Measurements from ENCODE around the gene ZDHHC1.
A peak's percentile ranks its signal among the peaks of the same experiment; 100 is the strongest.
"Not testable (repeated sequence)": the region's sequence is repeated elsewhere in the genome, so short reads cannot be mapped to it uniquely, and the experiment has no call there.

Gene ZDHHC1

DNA sequence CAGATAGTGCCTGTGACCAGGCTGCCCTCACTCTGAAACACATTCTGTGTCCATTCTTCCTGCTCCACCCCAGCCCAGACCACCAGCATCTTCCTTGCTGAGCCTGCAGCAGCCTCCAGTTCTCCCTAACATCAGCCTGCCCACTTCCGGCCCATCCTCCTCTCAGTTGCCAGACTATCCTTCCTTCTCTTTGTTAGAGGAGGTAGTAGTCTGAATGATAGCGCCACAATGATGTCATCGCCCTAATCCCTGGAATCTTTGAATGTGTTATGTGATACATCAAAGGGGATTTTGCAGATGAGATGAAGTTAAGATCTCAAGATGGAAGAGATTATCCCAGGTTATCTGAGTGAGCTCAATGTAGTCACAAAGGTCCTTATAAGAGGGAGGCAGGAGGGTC is 3.2 kb upstream of the ZDHHC1 start:
- H3K79me2 ChIP-seq (ENCODE audit: insufficient read depth, low read depth), result no peaks in the 10 kb centered on the region
- peaks cover 17% of the 10 kb centered on the region; the same call in 1 of the 2 replicates for H3K27me3 ChIP-seq (ENCODE audit: insufficient read depth, low read depth)
- no peak overlapping the region for H3K27ac ChIP-seq
- no peak overlapping the region for H2AFZ ChIP-seq (ENCODE audit: low read depth)
- H3K4me3 ChIP-seq (IDR thresholded peaks at IDR 0.05; ENCODE audit: insufficient read depth, low read depth, low read length), result no peak overlapping the region
- TF ChIP-seq, protein P1, sequence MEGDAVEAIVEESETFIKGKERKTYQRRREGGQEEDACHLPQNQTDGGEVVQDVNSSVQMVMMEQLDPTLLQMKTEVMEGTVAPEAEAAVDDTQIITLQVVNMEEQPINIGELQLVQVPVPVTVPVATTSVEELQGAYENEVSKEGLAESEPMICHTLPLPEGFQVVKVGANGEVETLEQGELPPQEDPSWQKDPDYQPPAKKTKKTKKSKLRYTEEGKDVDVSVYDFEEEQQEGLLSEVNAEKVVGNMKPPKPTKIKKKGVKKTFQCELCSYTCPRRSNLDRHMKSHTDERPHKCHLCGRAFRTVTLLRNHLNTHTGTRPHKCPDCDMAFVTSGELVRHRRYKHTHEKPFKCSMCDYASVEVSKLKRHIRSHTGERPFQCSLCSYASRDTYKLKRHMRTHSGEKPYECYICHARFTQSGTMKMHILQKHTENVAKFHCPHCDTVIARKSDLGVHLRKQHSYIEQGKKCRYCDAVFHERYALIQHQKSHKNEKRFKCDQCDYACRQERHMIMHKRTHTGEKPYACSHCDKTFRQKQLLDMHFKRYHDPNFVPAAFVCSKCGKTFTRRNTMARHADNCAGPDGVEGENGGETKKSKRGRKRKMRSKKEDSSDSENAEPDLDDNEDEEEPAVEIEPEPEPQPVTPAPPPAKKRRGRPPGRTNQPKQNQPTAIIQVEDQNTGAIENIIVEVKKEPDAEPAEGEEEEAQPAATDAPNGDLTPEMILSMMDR (conservative IDR thresholded peaks at IDR 0.05; ENCODE audit: low read depth, low read length), result no peak
- H3K4me1 ChIP-seq (ENCODE audit: low read depth, poor library complexity, severe bottlenecking), result peaks cover 7% of the 10 kb centered on the region
- no peak overlapping the region for H3K9ac ChIP-seq
- no peaks in the 10 kb centered on the region for H3K36me3 ChIP-seq (ENCODE audit: insufficient read depth)
- no peak overlapping the region for H3K4me2 ChIP-seq
- no peaks in the 10 kb centered on the region for H4K20me1 ChIP-seq (ENCODE audit: insufficient read depth)

DNA sequence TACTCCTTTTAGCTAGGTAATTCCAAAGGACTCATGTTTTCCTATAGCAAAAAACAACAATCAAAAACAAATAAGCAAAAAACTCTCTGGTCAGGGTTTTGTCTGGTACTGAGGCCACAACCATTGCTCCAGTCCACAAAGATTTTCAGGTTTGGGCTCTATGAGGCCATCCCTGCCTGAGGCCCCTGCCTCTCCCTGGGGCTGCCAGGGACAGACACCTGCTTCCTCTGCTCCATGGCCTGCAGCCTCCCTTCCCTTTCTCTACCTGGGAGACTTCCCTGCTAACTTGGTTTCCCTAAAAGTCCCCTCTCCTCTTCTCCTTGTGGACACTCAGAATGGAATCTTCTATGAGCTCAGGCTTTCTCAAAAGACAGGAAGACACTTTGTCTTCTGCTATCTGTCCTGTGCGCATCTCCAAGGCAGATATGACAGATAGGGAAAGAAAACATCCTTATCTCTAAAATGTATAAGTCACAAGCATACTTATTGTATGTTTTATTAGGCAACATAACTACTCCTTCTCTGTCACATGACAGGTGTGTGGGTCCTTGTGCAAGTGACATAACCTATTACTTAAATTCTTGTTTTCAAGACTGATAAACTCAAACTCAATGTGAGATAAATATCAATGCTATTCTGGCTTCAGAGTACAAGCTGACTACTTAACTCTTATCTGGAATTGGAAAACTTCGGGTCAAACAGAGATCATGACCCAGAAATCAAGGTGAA is 1.2 kb upstream of the ZDHHC1 start:
- Histone ChIP-seq H3K4me1 (ENCODE audit: low read depth, poor library complexity, severe bottlenecking) (peaks cover 7% of the 10 kb centered on the region), H3K36me3 (ENCODE audit: insufficient read depth) (no peaks in the 10 kb centered on the region), H2AFZ (ENCODE audit: low read depth) (no peak overlapping the region), H3K27me3 (ENCODE audit: insufficient read depth, low read depth) (peaks cover 8% of the 10 kb centered on the region; the same call in 1 of the 2 replicates), H3K9ac (no peak overlapping the region), H3K4me2 (no peak overlapping the region), H3K4me3 (IDR thresholded peaks at IDR 0.05; ENCODE audit: insufficient read depth, low read depth, low read length) (no peak overlapping the region), H4K20me1 (ENCODE audit: insufficient read depth) (no peaks in the 10 kb centered on the region), H3K27ac (no peak overlapping the region), H3K79me2 (ENCODE audit: insufficient read depth, low read depth) (no peaks in the 10 kb centered on the region)
- TF ChIP-seq, protein P1 (conservative IDR thresholded peaks at IDR 0.05; ENCODE audit: low read depth, low read length), result no peak

GRCh38 chr16:67415421-67415820 is 856 bp downstream of the ZDHHC1 start:
- not testable (repeated sequence) for H3K27ac ChIP-seq; H3K27me3 ChIP-seq (ENCODE audit: insufficient read depth, low read depth); H3K4me3 ChIP-seq (IDR thresholded peaks at IDR 0.05; ENCODE audit: insufficient read depth, low read depth, low read length); H3K4me1 ChIP-seq (ENCODE audit: low read depth, poor library complexity, severe bottlenecking); H4K20me1 ChIP-seq (ENCODE audit: insufficient read depth); H3K79me2 ChIP-seq (ENCODE audit: insufficient read depth, low read depth); H3K36me3 ChIP-seq (ENCODE audit: insufficient read depth)
- Histone ChIP-seq H3K9ac (peak overlapping the region; percentile 51; the same call in 1 of the 2 replicates), H3K4me2 (peak overlapping the region; percentile 94; the same call in 1 of the 2 replicates), H2AFZ (ENCODE audit: low read depth) (peak overlapping the region; percentile 97)

GRCh38 chr16:67413978-67414911 is 2.0 kb downstream of the ZDHHC1 start:
- no peak overlapping the region for H3K27ac ChIP-seq
- H3K79me2 ChIP-seq (ENCODE audit: insufficient read depth, low read depth), result no peaks in the 10 kb centered on the region
- H3K36me3 ChIP-seq (ENCODE audit: insufficient read depth), result no peaks in the 10 kb centered on the region
- H2AFZ ChIP-seq (ENCODE audit: low read depth), result no peak overlapping the region
- TF ChIP-seq, protein P1 (conservative IDR thresholded peaks at IDR 0.05; ENCODE audit: low read depth, low read length), result no peak
- H3K4me2 ChIP-seq, result no peak overlapping the region
- no peak overlapping the region for H3K4me3 ChIP-seq (IDR thresholded peaks at IDR 0.05; ENCODE audit: insufficient read depth, low read depth, low read length)
- peaks cover 7% of the 10 kb centered on the region for H3K4me1 ChIP-seq (ENCODE audit: low read depth, poor library complexity, severe bottlenecking)
- no peak overlapping the region for H3K9ac ChIP-seq
- H4K20me1 ChIP-seq (ENCODE audit: insufficient read depth), result no peaks in the 10 kb centered on the region
- peaks cover 8% of the 10 kb centered on the region; the same call in 1 of the 2 replicates for H3K27me3 ChIP-seq (ENCODE audit: insufficient read depth, low read depth)
